ENCODE measurements around the gene CYLD. TPM values are rescaled to one million over a fixed set of nuclear protein-coding genes. Genes with fewer than 3 reads are reported as not detected.

Gene CYLD
- total and polyA plus RNA-seq, 2 donors from 2014 or later: 8.9 to 48.0 TPM

DNA sequence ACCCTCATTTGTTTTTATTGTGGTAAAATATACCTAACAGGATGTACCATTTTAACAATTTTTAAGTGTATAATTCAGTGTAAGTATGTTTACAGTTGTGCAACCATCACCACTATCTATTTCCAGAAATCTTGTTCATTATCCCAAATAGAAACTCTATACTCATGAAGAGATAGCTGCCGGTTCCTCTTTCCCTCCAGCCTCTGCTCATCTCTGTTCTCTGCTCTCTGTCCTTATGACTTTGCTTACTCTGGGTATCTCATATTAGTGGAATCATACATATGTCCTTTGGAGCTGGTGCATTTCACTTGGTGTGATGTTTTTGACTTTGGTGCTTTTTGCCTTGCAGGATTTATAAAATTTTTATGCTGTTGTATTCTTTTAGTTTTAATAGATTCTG is 19.4 kb downstream of the CYLD start:
- intact Hi-C loops (cut with DNase I): no loop called here
- H3K4me3 ChIP-seq (ENCODE audit: low read length in 3 of 3): no peak overlapping the region
- H3K4me1 ChIP-seq (ENCODE audit: control insufficient read depth in 2 of 3, insufficient read depth in 2 of 3, low read depth in 1 of 3, low read length in 3 of 3): no peaks in the 10 kb centered on the region
- H3K27ac ChIP-seq (ENCODE audit: low read depth in 2 of 2, low read length in 2 of 2): no peak overlapping the region
- FAIRE-seq (no peak), DNase-seq (no peak)
- H3K9ac ChIP-seq (ENCODE audit: low read length in 3 of 3): no peak overlapping the region
- H3K27me3 ChIP-seq (ENCODE audit: control insufficient read depth, insufficient read depth, low read length): no peaks in the 10 kb centered on the region
- H3K36me3 ChIP-seq (ENCODE audit: control insufficient read depth in 2 of 3, insufficient read depth in 3 of 3, low read length in 3 of 3): peaks cover 0 to 2% (median 0%) of the 10 kb centered on the region in 3 donors
- TF ChIP-seq, protein P1, sequence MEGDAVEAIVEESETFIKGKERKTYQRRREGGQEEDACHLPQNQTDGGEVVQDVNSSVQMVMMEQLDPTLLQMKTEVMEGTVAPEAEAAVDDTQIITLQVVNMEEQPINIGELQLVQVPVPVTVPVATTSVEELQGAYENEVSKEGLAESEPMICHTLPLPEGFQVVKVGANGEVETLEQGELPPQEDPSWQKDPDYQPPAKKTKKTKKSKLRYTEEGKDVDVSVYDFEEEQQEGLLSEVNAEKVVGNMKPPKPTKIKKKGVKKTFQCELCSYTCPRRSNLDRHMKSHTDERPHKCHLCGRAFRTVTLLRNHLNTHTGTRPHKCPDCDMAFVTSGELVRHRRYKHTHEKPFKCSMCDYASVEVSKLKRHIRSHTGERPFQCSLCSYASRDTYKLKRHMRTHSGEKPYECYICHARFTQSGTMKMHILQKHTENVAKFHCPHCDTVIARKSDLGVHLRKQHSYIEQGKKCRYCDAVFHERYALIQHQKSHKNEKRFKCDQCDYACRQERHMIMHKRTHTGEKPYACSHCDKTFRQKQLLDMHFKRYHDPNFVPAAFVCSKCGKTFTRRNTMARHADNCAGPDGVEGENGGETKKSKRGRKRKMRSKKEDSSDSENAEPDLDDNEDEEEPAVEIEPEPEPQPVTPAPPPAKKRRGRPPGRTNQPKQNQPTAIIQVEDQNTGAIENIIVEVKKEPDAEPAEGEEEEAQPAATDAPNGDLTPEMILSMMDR (IDR thresholded peaks at IDR 0.05; ENCODE audit: borderline replicate concordance, extremely low read depth, insufficient read depth): no peak
- H3K9me3 ChIP-seq (ENCODE audit: control insufficient read depth in 2 of 3, insufficient read depth in 1 of 3, low read length in 3 of 3): peaks cover 0 to 7% (median 2%) of the 10 kb centered on the region in 3 donors

DNA sequence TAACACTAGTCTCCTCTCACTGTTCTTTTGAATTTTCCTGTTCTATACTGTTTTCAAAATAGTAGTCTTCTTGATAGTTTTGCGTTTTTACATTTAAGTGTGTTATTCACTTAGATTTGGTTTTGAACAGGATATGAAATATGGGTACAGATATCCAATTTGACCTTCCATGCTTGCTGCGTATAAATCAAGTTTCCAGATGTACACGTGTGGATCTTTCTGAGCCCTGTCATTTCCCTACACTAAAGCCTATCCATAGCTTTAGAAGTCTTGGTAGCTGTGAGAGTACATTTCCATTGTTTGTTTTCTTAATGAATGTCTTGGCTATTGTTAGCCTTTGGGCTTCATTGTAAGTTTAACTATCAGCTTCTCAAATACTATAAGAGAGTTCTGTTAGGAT is 20.4 kb downstream of the CYLD start:
- no peak for FAIRE-seq
- no peaks in the 10 kb centered on the region for H3K27me3 ChIP-seq (ENCODE audit: control insufficient read depth, insufficient read depth, low read length)
- H3K27ac ChIP-seq (ENCODE audit: low read depth in 2 of 2, low read length in 2 of 2): no peak overlapping the region
- peaks cover 0 to 6% (median 2%) of the 10 kb centered on the region in 3 donors for H3K36me3 ChIP-seq (ENCODE audit: control insufficient read depth in 2 of 3, insufficient read depth in 3 of 3, low read length in 3 of 3)
- H3K9ac ChIP-seq (ENCODE audit: low read length in 3 of 3): no peak overlapping the region
- H3K9me3 ChIP-seq (ENCODE audit: control insufficient read depth in 2 of 3, insufficient read depth in 1 of 3, low read length in 3 of 3): peaks cover 0 to 11% (median 2%) of the 10 kb centered on the region in 3 donors
- intact Hi-C loops (cut with DNase I): no loop called here
- no peak overlapping the region for H3K4me3 ChIP-seq (ENCODE audit: low read length in 3 of 3)
- DNase-seq: no peak
- TF ChIP-seq, protein P1 (IDR thresholded peaks at IDR 0.05; ENCODE audit: borderline replicate concordance, extremely low read depth, insufficient read depth): no peak
- no peaks in the 10 kb centered on the region for H3K4me1 ChIP-seq (ENCODE audit: control insufficient read depth in 2 of 3, insufficient read depth in 2 of 3, low read depth in 1 of 3, low read length in 3 of 3)

DNA sequence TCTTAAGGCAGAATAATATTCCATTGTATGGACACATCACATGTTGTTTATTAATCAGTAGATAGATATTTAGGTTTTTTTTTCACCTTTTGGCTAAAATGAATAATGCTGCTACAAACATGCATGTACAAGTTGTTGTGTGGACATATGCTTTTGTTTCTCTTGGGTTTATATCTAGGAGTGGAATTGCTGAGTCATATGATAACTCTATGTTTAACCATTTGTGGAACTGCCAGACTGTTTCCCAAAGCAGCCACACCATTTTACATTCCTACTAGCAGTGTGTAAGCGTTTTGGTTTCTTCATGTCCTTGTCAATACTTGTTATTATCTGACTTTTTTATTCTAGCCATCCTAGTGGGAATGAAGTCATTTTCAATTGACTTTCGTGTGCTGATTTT is 21.3 kb downstream of the CYLD start:
- intact Hi-C loops (cut with DNase I): no loop called here
- DNase-seq: no peak
- no peaks in the 10 kb centered on the region for H3K4me1 ChIP-seq (ENCODE audit: control insufficient read depth in 2 of 3, insufficient read depth in 2 of 3, low read depth in 1 of 3, low read length in 3 of 3)
- peaks cover 0 to 11% (median 2%) of the 10 kb centered on the region in 3 donors for H3K9me3 ChIP-seq (ENCODE audit: control insufficient read depth in 2 of 3, insufficient read depth in 1 of 3, low read length in 3 of 3)
- no peak overlapping the region for H3K27ac ChIP-seq (ENCODE audit: low read depth in 2 of 2, low read length in 2 of 2)
- TF ChIP-seq, protein P1 (IDR thresholded peaks at IDR 0.05; ENCODE audit: borderline replicate concordance, extremely low read depth, insufficient read depth): no peak
- FAIRE-seq: no peak
- no peak overlapping the region for H3K9ac ChIP-seq (ENCODE audit: low read length in 3 of 3)
- H3K27me3 ChIP-seq (ENCODE audit: control insufficient read depth, insufficient read depth, low read length): no peaks in the 10 kb centered on the region
- H3K4me3 ChIP-seq (ENCODE audit: low read length in 3 of 3): no peak overlapping the region
- peaks cover 0 to 6% (median 2%) of the 10 kb centered on the region in 3 donors for H3K36me3 ChIP-seq (ENCODE audit: control insufficient read depth in 2 of 3, insufficient read depth in 3 of 3, low read length in 3 of 3)

DNA sequence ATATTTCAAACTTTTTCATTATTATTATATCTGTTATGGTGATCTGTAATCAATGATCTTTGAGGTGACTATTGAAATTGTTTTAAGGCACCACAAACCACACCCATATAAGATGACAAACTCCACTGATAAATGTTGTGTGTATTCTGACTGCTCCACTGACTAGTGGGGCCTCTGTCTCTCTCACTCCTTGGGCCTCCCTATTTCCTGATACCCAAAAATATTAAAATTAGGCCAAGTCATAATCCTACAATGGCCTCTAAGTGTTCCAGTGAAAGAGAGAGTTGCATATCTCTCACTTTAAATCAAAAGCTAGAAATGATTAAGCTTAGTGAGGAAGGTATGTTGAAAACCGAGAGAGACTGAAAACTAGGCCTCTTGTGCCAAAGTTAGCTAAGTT is 23.4 kb downstream of the CYLD start:
- FAIRE-seq (no peak), DNase-seq (no peak)
- TF ChIP-seq, protein P1 (IDR thresholded peaks at IDR 0.05; ENCODE audit: borderline replicate concordance, extremely low read depth, insufficient read depth): no peak
- Histone ChIP-seq H3K9me3 (ENCODE audit: control insufficient read depth in 2 of 3, insufficient read depth in 1 of 3, low read length in 3 of 3) (peaks cover 0 to 11% (median 2%) of the 10 kb centered on the region in 3 donors), H3K36me3 (ENCODE audit: control insufficient read depth in 2 of 3, insufficient read depth in 3 of 3, low read length in 3 of 3) (peaks cover 0 to 6% (median 2%) of the 10 kb centered on the region in 3 donors), H3K4me1 (ENCODE audit: control insufficient read depth in 2 of 3, insufficient read depth in 2 of 3, low read depth in 1 of 3, low read length in 3 of 3) (no peaks in the 10 kb centered on the region), H3K4me3 (ENCODE audit: low read length in 3 of 3) (no peak overlapping the region), H3K27ac (ENCODE audit: low read depth in 2 of 2, low read length in 2 of 2) (no peak overlapping the region), H3K27me3 (ENCODE audit: control insufficient read depth, insufficient read depth, low read length) (no peaks in the 10 kb centered on the region), H3K9ac (ENCODE audit: low read length in 3 of 3) (no peak overlapping the region)
- intact Hi-C loops (cut with DNase I): no loop called here
